Measurements from ENCODE around the gene ERMP1. TPM values are rescaled to one million over a fixed set of nuclear protein-coding genes. Genes with fewer than 3 reads are reported as not detected.

Gene ERMP1
- total RNA-seq, 1 donor from 2014 or later: 10.2 TPM

DNA sequence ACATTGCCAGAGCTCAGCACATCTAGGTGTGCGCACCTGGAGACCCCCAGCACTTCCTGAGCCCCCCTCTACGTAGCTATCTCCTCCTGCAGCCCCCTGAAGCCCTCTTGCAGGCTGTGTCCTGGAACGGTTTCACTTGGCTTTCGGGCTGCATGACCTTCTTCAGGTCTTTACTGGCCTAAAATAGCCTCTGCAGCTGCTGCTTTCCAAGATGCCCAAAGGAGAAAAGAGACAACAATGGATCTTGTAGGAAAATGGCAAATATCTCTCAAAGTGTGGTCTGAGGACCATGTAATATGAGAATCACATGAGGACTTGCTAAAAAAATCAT lies 6.6 kb upstream of the ERMP1 start:
- TF ChIP-seq CTCF (IDR thresholded peaks at IDR 0.05; ENCODE audit: insufficient read depth, low read length, poor library complexity, severe bottlenecking): no peak
- no peaks in the 10 kb centered on the region for H3K36me3 ChIP-seq (ENCODE audit: control insufficient read depth, insufficient read depth, low read length)

DNA sequence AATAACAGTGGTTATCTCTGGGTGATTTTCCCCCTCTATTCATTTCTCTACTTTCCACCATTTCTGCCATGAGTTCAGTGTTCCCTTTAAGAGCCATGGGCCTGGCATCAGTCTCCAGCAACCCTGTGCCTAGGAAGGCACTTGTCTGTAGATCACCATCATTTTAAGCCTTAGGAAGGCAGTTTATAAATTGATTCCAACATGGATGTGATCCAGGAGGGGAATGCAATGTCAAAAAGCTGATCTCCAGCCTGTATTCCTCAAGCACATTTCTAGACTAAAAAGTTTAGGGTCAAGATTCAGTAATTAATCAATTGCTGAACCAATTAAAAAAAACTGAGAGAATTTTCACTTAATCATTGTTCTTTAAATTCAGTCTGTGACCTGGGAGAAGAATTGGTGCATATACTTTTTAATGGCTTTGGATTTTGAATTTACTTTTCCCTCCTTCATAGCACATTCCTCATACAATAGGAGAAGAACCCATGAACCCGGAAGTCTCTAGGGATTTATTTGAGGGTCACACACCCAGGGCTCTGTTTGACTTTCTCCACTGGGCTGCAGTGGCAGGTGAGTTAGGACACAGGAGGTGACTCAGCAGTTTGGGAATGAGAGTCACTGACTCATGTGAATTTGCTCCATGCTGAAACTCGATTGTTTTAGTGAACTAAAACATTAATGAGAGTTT lies 6.1 kb upstream of the ERMP1 start:
- Histone ChIP-seq H3K27me3 (ENCODE audit: control insufficient read depth, insufficient read depth, low read length) (no peaks in the 10 kb centered on the region), H3K36me3 (ENCODE audit: control insufficient read depth, insufficient read depth, low read length) (no peaks in the 10 kb centered on the region), H3K4me3 (ENCODE audit: low read depth, low read length) (no peak overlapping the region)
- peak; percentile 64 for DNase-seq (ENCODE audit: low read depth)
- TF ChIP-seq CTCF (IDR thresholded peaks at IDR 0.05; ENCODE audit: insufficient read depth, low read length, poor library complexity, severe bottlenecking): no peak

More for the DNA sequence above, 6.6 kb upstream of the ERMP1 start:
- no peak overlapping the region for H3K4me3 ChIP-seq (ENCODE audit: low read depth, low read length)
- H3K27me3 ChIP-seq (ENCODE audit: control insufficient read depth, insufficient read depth, low read length): no peaks in the 10 kb centered on the region
- no peak for DNase-seq (ENCODE audit: low read depth)

DNA sequence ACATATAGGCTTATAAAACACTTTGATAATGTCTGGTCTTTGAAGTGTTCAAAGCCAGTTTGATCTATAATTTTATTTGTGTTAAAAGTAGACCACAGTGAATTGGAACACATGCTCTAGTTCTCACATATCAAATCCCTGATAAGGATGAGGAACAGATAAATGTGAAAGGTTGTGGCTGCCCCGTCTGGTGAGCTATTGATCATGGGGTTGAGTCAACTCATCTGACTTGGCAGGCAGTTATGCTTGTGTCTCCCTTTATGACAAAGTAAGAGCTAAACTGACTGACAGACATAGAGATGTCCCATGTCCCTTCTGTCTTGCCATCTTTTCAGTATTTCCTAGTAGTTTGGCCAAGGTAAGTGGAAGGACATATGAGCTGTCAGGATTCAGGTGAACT lies 2.9 kb upstream of the ERMP1 start:
- TF ChIP-seq CTCF (IDR thresholded peaks at IDR 0.05; ENCODE audit: insufficient read depth, low read length, poor library complexity, severe bottlenecking): no peak
- no peaks in the 10 kb centered on the region for H3K27me3 ChIP-seq (ENCODE audit: control insufficient read depth, insufficient read depth, low read length)
- no peaks in the 10 kb centered on the region for H3K36me3 ChIP-seq (ENCODE audit: control insufficient read depth, insufficient read depth, low read length)
- no peak overlapping the region for H3K4me3 ChIP-seq (ENCODE audit: low read depth, low read length)
- DNase-seq (ENCODE audit: low read depth): no peak

GRCh38 chr9:5834214-5834613 lies 1.3 kb upstream of the ERMP1 start:
- DNase-seq (ENCODE audit: low read depth): no peak
- TF ChIP-seq CTCF (IDR thresholded peaks at IDR 0.05; ENCODE audit: insufficient read depth, low read length, poor library complexity, severe bottlenecking): no peak
- no peak overlapping the region for H3K4me3 ChIP-seq (ENCODE audit: low read depth, low read length)
- H3K36me3 ChIP-seq (ENCODE audit: control insufficient read depth, insufficient read depth, low read length): no peaks in the 10 kb centered on the region
- no peaks in the 10 kb centered on the region for H3K27me3 ChIP-seq (ENCODE audit: control insufficient read depth, insufficient read depth, low read length)

DNA sequence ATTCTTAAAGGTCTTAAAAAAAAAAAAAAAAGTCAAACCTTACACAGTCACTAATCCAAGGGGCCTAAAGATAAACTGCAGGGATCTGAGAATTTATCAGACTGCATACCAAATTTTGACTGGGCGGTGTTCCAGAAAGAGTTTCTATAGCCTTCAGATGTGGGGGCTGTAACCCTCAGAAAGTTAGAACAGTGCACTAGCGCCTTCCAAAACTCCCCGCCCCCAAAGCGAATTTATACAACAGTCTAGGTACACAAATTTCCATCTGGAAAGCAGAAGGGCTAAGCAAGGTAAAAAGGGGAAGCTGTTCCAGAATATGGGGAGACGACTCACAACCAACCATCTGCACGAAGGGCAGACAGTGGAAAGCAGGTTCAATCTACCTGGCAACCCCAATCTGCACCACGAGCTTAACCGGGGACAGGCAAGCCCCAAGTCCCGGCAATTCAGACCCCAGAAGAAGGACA lies 813 bp downstream of the ERMP1 start:
- TF ChIP-seq CTCF (IDR thresholded peaks at IDR 0.05; ENCODE audit: insufficient read depth, low read length, poor library complexity, severe bottlenecking): no peak
- Histone ChIP-seq H3K36me3 (ENCODE audit: control insufficient read depth, insufficient read depth, low read length) (no peaks in the 10 kb centered on the region), H3K4me3 (ENCODE audit: low read depth, low read length) (peak overlapping the region; percentile 88), H3K27me3 (ENCODE audit: control insufficient read depth, insufficient read depth, low read length) (no peaks in the 10 kb centered on the region)
- DNase-seq (ENCODE audit: low read depth): no peak

All from kidney epithelial cell (primary cell).